GM23338 (cell line): ENCODE results near the gene PLSCR4. TPM values are rescaled to one million over a fixed set of nuclear protein-coding genes. Genes with fewer than 3 reads are reported as not detected.

Experiments
- ATAC-seq: fragments of 200-7000 bp; cut with Tn5 transposase; 3 replicates; pipeline ENCODE4 v1.9.1; 2020
- DNase-seq: peaks from one replicate; pipeline ENCODE4 v3.0.0-alpha.2; 2015; ENCODE audit warnings: low spot score
- H2AFZ ChIP-seq: fragments of 200-600 bp; sonication (generic); 2 replicates; pipeline ENCODE4 v1.8.0; 2016; ENCODE audit warnings: antibody characterized with exemption, mild to moderate bottlenecking, moderate library complexity
- H3F3A ChIP-seq: fragments of 200-600 bp; sonication (generic); replicated peaks from 2 replicates; pipeline ENCODE4 v1.8.0; 2017; ENCODE audit warnings: antibody characterized with exemption, mixed run types, low read depth
- H3K27ac ChIP-seq: fragments of 200-600 bp; sonication (generic); 2 replicates; pipeline ENCODE4 v1.6.1; 2016; ENCODE audit warnings: low read depth
- H3K27me3 ChIP-seq: fragments of 200-600 bp; sonication (generic); 2 replicates; pipeline ENCODE4 v1.8.0; 2016; ENCODE audit warnings: mild to moderate bottlenecking, mixed run types, moderate library complexity; ENCODE audit not compliant: insufficient read depth
- H3K36me3 ChIP-seq: fragments of 200-600 bp; sonication (generic); 2 replicates; pipeline ENCODE4 v1.8.0; 2016; ENCODE audit warnings: mild to moderate bottlenecking; ENCODE audit not compliant: insufficient read depth
- H3K4me1 ChIP-seq: fragments of 200-600 bp; sonication (generic); 2 replicates; pipeline ENCODE4 v1.8.0; 2016; ENCODE audit warnings: mild to moderate bottlenecking, moderate library complexity; ENCODE audit not compliant: insufficient read depth
- H3K4me2 ChIP-seq: fragments of 200-600 bp; sonication (generic); 2 replicates; pipeline ENCODE4 v1.7.1; 2017; ENCODE audit warnings: mixed run types
- H3K4me3 ChIP-seq: fragments of 200-600 bp; sonication (generic); 2 replicates; pipeline ENCODE4 v1.6.1; 2016; ENCODE audit warnings: mixed run types
- H3K79me2 ChIP-seq: fragments of 200-600 bp; sonication (generic); replicated peaks from 2 replicates; pipeline ENCODE4 v1.8.0; 2017; ENCODE audit warnings: mild to moderate bottlenecking; ENCODE audit not compliant: insufficient read depth
- H3K9me2 ChIP-seq: fragments of 200-600 bp; sonication (generic); 2 replicates; pipeline ENCODE4 v1.8.0; 2017; ENCODE audit not compliant: insufficient read depth
- H4K20me1 ChIP-seq: fragments of 200-600 bp; sonication (generic); replicated peaks from 2 replicates; pipeline ENCODE4 v1.8.0; 2017; ENCODE audit warnings: mild to moderate bottlenecking; ENCODE audit not compliant: insufficient read depth
- H3K27ac Mint-ChIP-seq: 2 replicates; pipeline ENCODE4 v1.8.0; 2020; ENCODE audit warnings: inconsistent platforms, mild to moderate bottlenecking, moderate library complexity, mixed read lengths
- H3K27me3 Mint-ChIP-seq: 3 replicates; pipeline ENCODE4 v1.8.0; 2022; ENCODE audit warnings: low read depth, mild to moderate bottlenecking, moderate library complexity, mixed read lengths, inconsistent platforms; ENCODE audit not compliant: insufficient read depth, poor library complexity
- H3K36me3 Mint-ChIP-seq: 3 replicates; pipeline ENCODE4 v1.8.0; 2021; ENCODE audit warnings: low read depth, mild to moderate bottlenecking, inconsistent platforms, moderate library complexity, mixed read lengths
- H3K4me1 Mint-ChIP-seq: 3 replicates; pipeline ENCODE4 v1.8.0; 2020; ENCODE audit warnings: mild to moderate bottlenecking, inconsistent platforms, mixed read lengths
- H3K4me3 Mint-ChIP-seq: 3 replicates; pipeline ENCODE4 v1.8.0; 2021; ENCODE audit warnings: moderate library complexity, mild to moderate bottlenecking, inconsistent platforms, mixed read lengths
- H3K9me3 Mint-ChIP-seq: 3 replicates; pipeline ENCODE4 v1.8.0; 2020; ENCODE audit warnings: moderate library complexity, mild to moderate bottlenecking, inconsistent platforms, mixed read lengths
- CREB1 ChIP-seq: fragments of 250-450 bp; sonication (Bioruptor Pico); IDR thresholded peaks from 2 replicates; pipeline ENCODE4 v1.5.0; 2020; ENCODE audit warnings: low read depth, mild to moderate bottlenecking, moderate library complexity
- EZH2 ChIP-seq: fragments of 200-600 bp; sonication (generic); IDR thresholded peaks from one replicate; pipeline ENCODE4 v1.8.0; 2017; ENCODE audit warnings: antibody characterized with exemption, mild to moderate bottlenecking, low read depth; ENCODE audit not compliant: unreplicated experiment
- EZH2phosphoT487 ChIP-seq: fragments of 200-600 bp; sonication (generic); IDR thresholded peaks from one replicate; pipeline ENCODE4 v1.8.1; 2018; ENCODE audit warnings: antibody characterized with exemption; ENCODE audit not compliant: unreplicated experiment
- JUNB ChIP-seq: IDR thresholded peaks from one replicate; pipeline ENCODE4 v1.6.1; 2016; ENCODE audit warnings: antibody characterized with exemption; ENCODE audit not compliant: unreplicated experiment
- NANOG ChIP-seq: IDR thresholded peaks from 2 replicates; pipeline ENCODE4 v1.6.1; 2016; ENCODE audit warnings: antibody characterized with exemption, borderline replicate concordance
- REST ChIP-seq: IDR thresholded peaks from one replicate; pipeline ENCODE4 v1.6.1; 2018; ENCODE audit warnings: antibody characterized with exemption; ENCODE audit not compliant: unreplicated experiment
- STAT1 ChIP-seq: IDR thresholded peaks from one replicate; pipeline ENCODE4 v1.6.1; 2016; ENCODE audit warnings: antibody characterized with exemption; ENCODE audit not compliant: unreplicated experiment
- ZNF114 ChIP-seq: fragments of 250-450 bp; sonication (Bioruptor Pico); IDR thresholded peaks from 2 replicates; pipeline ENCODE4 v1.5.0; 2020; ENCODE audit warnings: mild to moderate bottlenecking, moderate library complexity
- ZNF331 ChIP-seq: fragments of 250-450 bp; sonication (Bioruptor Pico); IDR thresholded peaks from 2 replicates; pipeline ENCODE4 v1.5.0; 2020; ENCODE audit warnings: low read depth, mild to moderate bottlenecking, moderate library complexity
- polyA plus RNA-seq: library from polyadenylated mRNA; unstranded; fragments of >200 nt; fragmentation: Nextera tagmentation; extraction: Ambion mirVana; gene quantifications from 2 replicates; pipeline ENCODE4 v1.2.1, GENCODE V29; 2016
- total RNA-seq: library from RNA; depleted of rRNA; stranded (reverse); fragments of >200 nt; shearing (Covaris generic); gene quantifications from 2 replicates; pipeline ENCODE4 v1.2.3, GENCODE V29; 2014
- TF ChIP-seq, protein P1 (sequence below), 2 experiments: fragments of 200-600 bp in 1 of 2; sonication (generic) in 1 of 2; conservative IDR thresholded peaks; 2 replicates each; pipeline versions ENCODE4 v1.5.1 to v1.6.1; 2016 to 2017; ENCODE audit warnings: antibody characterized with exemption in 2 of 2, low read depth in 2 of 2, mild to moderate bottlenecking in 2 of 2, moderate library complexity in 1 of 2

The PLSCR4 gene
- total and polyA plus RNA-seq, 2 experiments from 2014 or later = 1.4 to 5.2 TPM

DNA sequence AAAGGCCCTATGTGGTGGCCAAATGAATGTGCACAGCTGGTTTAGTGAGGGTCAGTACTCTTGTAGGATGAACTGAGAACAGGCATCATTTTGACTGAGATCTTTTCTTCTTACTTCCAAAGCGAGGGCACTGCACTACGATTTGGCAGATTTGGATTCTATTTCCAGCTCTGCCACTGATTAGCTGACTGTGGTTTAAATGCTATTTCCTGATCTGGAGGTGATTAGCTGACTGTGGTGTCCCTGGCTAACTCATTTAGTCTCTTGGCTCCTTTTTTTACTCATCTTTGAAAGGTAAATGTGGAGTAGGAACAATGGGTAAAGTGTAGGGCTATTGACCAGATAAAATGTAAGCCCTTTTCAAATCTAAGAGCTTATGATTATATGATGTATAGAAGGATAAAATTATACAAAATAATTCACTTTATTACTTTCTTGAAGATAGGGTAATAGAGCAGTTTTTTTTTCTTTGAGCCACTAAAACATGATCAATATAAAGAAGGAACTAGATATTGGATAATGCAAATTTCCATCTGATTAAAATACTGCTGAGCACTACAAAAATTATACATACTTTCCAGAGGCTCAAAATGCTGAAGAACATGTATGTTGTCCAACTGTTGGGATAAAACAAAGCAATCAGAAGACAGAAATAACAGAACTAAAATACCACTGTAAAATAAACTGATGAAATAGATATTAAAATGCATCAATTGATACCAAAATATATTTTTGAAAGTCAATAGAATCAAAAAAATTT lies 50.3 kb downstream of the PLSCR4 start:
- H3K27me3 Mint-ChIP-seq = no peaks in the 10 kb centered on the region
- H3K27ac ChIP-seq = no peak overlapping the region
- H3K36me3 Mint-ChIP-seq = no peaks in the 10 kb centered on the region
- no peak overlapping the region for H3K27ac Mint-ChIP-seq
- TF ChIP-seq STAT1 (no peak), EZH2phosphoT487 (no peak), ZNF114 (CRISPR knock-in tag) (no peak)
- TF ChIP-seq, protein P1, sequence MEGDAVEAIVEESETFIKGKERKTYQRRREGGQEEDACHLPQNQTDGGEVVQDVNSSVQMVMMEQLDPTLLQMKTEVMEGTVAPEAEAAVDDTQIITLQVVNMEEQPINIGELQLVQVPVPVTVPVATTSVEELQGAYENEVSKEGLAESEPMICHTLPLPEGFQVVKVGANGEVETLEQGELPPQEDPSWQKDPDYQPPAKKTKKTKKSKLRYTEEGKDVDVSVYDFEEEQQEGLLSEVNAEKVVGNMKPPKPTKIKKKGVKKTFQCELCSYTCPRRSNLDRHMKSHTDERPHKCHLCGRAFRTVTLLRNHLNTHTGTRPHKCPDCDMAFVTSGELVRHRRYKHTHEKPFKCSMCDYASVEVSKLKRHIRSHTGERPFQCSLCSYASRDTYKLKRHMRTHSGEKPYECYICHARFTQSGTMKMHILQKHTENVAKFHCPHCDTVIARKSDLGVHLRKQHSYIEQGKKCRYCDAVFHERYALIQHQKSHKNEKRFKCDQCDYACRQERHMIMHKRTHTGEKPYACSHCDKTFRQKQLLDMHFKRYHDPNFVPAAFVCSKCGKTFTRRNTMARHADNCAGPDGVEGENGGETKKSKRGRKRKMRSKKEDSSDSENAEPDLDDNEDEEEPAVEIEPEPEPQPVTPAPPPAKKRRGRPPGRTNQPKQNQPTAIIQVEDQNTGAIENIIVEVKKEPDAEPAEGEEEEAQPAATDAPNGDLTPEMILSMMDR (conservative IDR thresholded peaks at IDR 0.05; ENCODE audit: low read depth in 2 of 2) = no peak
- no peaks in the 10 kb centered on the region for H3K79me2 ChIP-seq
- peaks cover 11% of the 10 kb centered on the region; the same call in 2 of the 3 replicates for H3K4me1 Mint-ChIP-seq
- H3K9me2 ChIP-seq = no peaks in the 10 kb centered on the region
- H4K20me1 ChIP-seq = no peaks in the 10 kb centered on the region
- H3K4me3 ChIP-seq = no peak overlapping the region
- H3K4me3 Mint-ChIP-seq = no peak overlapping the region
- H3F3A ChIP-seq = no peaks in the 10 kb centered on the region
- ATAC-seq (no peak), DNase-seq (no peak)
- no peak overlapping the region for H3K4me2 ChIP-seq
- no peaks in the 10 kb centered on the region; the same call in 1 of the 2 replicates for H3K4me1 ChIP-seq
- no peaks in the 10 kb centered on the region for H3K27me3 ChIP-seq
- H2AFZ ChIP-seq = no peak overlapping the region
- no peaks in the 10 kb centered on the region; the same call in 2 of the 3 replicates for H3K9me3 Mint-ChIP-seq
- no peaks in the 10 kb centered on the region for H3K36me3 ChIP-seq

- no peak for ATAC-seq
- no peak overlapping the region for H2AFZ ChIP-seq
- Mint-ChIP-seq H3K27me3 (no peaks in the 10 kb centered on the region), H3K36me3 (no peaks in the 10 kb centered on the region), H3K4me1 (peaks cover 11% of the 10 kb centered on the region; the same call in 2 of the 3 replicates), H3K9me3 (no peaks in the 10 kb centered on the region; the same call in 2 of the 3 replicates), H3K4me3 (no peak overlapping the region), H3K27ac (no peak overlapping the region)
- H3K27me3 ChIP-seq = no peaks in the 10 kb centered on the region
- no peaks in the 10 kb centered on the region; the same call in 1 of the 2 replicates for H3K4me1 ChIP-seq
- no peaks in the 10 kb centered on the region for H3K36me3 ChIP-seq
- no peaks in the 10 kb centered on the region for H3F3A ChIP-seq
- no peaks in the 10 kb centered on the region for H3K9me2 ChIP-seq
- no peaks in the 10 kb centered on the region for H3K79me2 ChIP-seq
- no peak overlapping the region for H3K4me2 ChIP-seq
- no peaks in the 10 kb centered on the region for H4K20me1 ChIP-seq
- no peak for DNase-seq
- H3K27ac ChIP-seq = no peak overlapping the region
- H3K4me3 ChIP-seq = no peak overlapping the region
- no peak for TF ChIP-seq EZH2phosphoT487
- TF ChIP-seq, protein P1 (conservative IDR thresholded peaks at IDR 0.05; ENCODE audit: low read depth in 2 of 2) = no peak
- TF ChIP-seq ZNF331 (CRISPR knock-in tag) = no peak
- TF ChIP-seq REST = no peak
- no peak for TF ChIP-seq NANOG
- no peak for TF ChIP-seq CREB1 (CRISPR knock-in tag)
- no peak for TF ChIP-seq ZNF114 (CRISPR knock-in tag)
- TF ChIP-seq JUNB = no peak
- TF ChIP-seq EZH2 = no peak
- no peak for TF ChIP-seq STAT1
Measured at GRCh38 chr3:146199762-146200161, 51.1 kb downstream of the PLSCR4 start.
